Brain microvascular endothelial cell (primary cell): ENCODE measurements around the gene RBL2.
A peak's percentile ranks its signal among the peaks of the same experiment; 100 is the strongest.
"Not testable (repeated sequence)": the region's sequence is repeated elsewhere in the genome, so short reads cannot be mapped to it uniquely, and the experiment has no call there.

Experiments used
- DNase-seq: peaks from one replicate; pipeline ENCODE4 v3.0.0-alpha.2; 2020
- H3K27ac ChIP-seq: fragments of 250-450 bp; sonication (Bioruptor Pico); 2 replicates; pipeline ENCODE4 v1.5.1; 2020; ENCODE audit warnings: mild to moderate bottlenecking, moderate library complexity
- H3K27me3 ChIP-seq: fragments of 250-450 bp; sonication (Bioruptor Pico); replicated peaks from 2 replicates; pipeline ENCODE4 v1.5.1; 2020; ENCODE audit warnings: mild to moderate bottlenecking
- H3K36me3 ChIP-seq: fragments of 250-450 bp; sonication (Bioruptor Pico); replicated peaks from 2 replicates; pipeline ENCODE4 v1.5.1; 2020; ENCODE audit warnings: mild to moderate bottlenecking
- H3K4me3 ChIP-seq: 2 replicates; pipeline ENCODE4 v1.5.1; 2011; ENCODE audit warnings: low read depth, mild to moderate bottlenecking, control low read depth, low read length, moderate library complexity
- CTCF ChIP-seq: IDR thresholded peaks from 2 replicates; pipeline ENCODE4 v1.5.1; 2011; ENCODE audit warnings: low read depth, mild to moderate bottlenecking, moderate library complexity, low read length, control low read depth, inconsistent platforms; ENCODE audit errors: missing control alignments
- in situ Hi-C: cut with HindIII; loops from 2 replicates; pipeline ENCODE4 v1.10.0; 2017; ENCODE audit warnings: low sequenced_read_pairs, low pct_ligation_motif_present

RBL2 gene

GRCh38 chr16:53507464-53508179 is 73.4 kb downstream of the RBL2 start:
- DNase-seq = no peak
- Histone ChIP-seq H3K4me3 (no peak overlapping the region), H3K27me3 (no peaks in the 10 kb centered on the region), H3K36me3 (no peaks in the 10 kb centered on the region), H3K27ac (no peak overlapping the region)
- in situ Hi-C loops = no loop called here
- TF ChIP-seq CTCF = no peak

- peak; percentile 58 for DNase-seq
- peak overlapping the region; percentile 30 for H3K4me3 ChIP-seq
- H3K27ac ChIP-seq = peak overlapping the region; percentile 18
- H3K36me3 ChIP-seq = no peaks in the 10 kb centered on the region
- peak; percentile 94 for TF ChIP-seq CTCF
- H3K27me3 ChIP-seq = no peaks in the 10 kb centered on the region
- in situ Hi-C loops = no loop called here
Measured at GRCh38 chr16:53509906-53510703, 75.8 kb downstream of the RBL2 start.

GRCh38 chr16:53510704-53511070 is 76.4 kb downstream of the RBL2 start:
- no peaks in the 10 kb centered on the region for H3K36me3 ChIP-seq
- TF ChIP-seq CTCF = no peak
- no peak for DNase-seq
- in situ Hi-C loops = no loop called here
- H3K27ac ChIP-seq = no peak overlapping the region
- no peaks in the 10 kb centered on the region for H3K27me3 ChIP-seq
- no peak overlapping the region for H3K4me3 ChIP-seq

- Histone ChIP-seq H3K27ac (no peak overlapping the region), H3K4me3 (no peak overlapping the region), H3K27me3 (no peaks in the 10 kb centered on the region), H3K36me3 (no peaks in the 10 kb centered on the region)
- TF ChIP-seq CTCF = no peak
- no peak for DNase-seq
- in situ Hi-C loops = no loop called here
Measured at GRCh38 chr16:53511084-53511402, 76.8 kb downstream of the RBL2 start.

GRCh38 chr16:53511403-53512280 is 77.4 kb downstream of the RBL2 start:
- DNase-seq = no peak
- no peak overlapping the region for H3K4me3 ChIP-seq
- no peak for TF ChIP-seq CTCF
- no peaks in the 10 kb centered on the region for H3K36me3 ChIP-seq
- no peak overlapping the region for H3K27ac ChIP-seq
- in situ Hi-C loops = no loop called here
- no peaks in the 10 kb centered on the region for H3K27me3 ChIP-seq

- H3K27me3 ChIP-seq, H3K36me3 ChIP-seq, H3K27ac ChIP-seq, DNase-seq, in situ Hi-C loops, H3K4me3 ChIP-seq: not testable (repeated sequence)
Measured at GRCh38 chr16:53512795-53513194, 78.5 kb downstream of the RBL2 start.
